Brain microvascular endothelial cell (primary cell): ENCODE results near the gene PDGFD.
A peak's percentile ranks its signal among the peaks of the same experiment; 100 is the strongest.

Experiments used
- DNase-seq: peaks from one replicate; pipeline ENCODE4 v3.0.0-alpha.2; 2020
- H3K27ac ChIP-seq: fragments of 250-450 bp; sonication (Bioruptor Pico); 2 replicates; pipeline ENCODE4 v1.5.1; 2020; ENCODE audit warnings: mild to moderate bottlenecking, moderate library complexity
- H3K27me3 ChIP-seq: fragments of 250-450 bp; sonication (Bioruptor Pico); replicated peaks from 2 replicates; pipeline ENCODE4 v1.5.1; 2020; ENCODE audit warnings: mild to moderate bottlenecking
- H3K36me3 ChIP-seq: fragments of 250-450 bp; sonication (Bioruptor Pico); replicated peaks from 2 replicates; pipeline ENCODE4 v1.5.1; 2020; ENCODE audit warnings: mild to moderate bottlenecking
- H3K4me3 ChIP-seq: 2 replicates; pipeline ENCODE4 v1.5.1; 2011; ENCODE audit warnings: low read depth, mild to moderate bottlenecking, control low read depth, low read length, moderate library complexity
- CTCF ChIP-seq: IDR thresholded peaks from 2 replicates; pipeline ENCODE4 v1.5.1; 2011; ENCODE audit warnings: low read depth, mild to moderate bottlenecking, moderate library complexity, low read length, control low read depth, inconsistent platforms; ENCODE audit errors: missing control alignments
- in situ Hi-C: cut with HindIII; loops from 2 replicates; pipeline ENCODE4 v1.10.0; 2017; ENCODE audit warnings: low sequenced_read_pairs, low pct_ligation_motif_present

Gene PDGFD

GRCh38 chr11:103892603-103893002, 271.3 kb downstream of the PDGFD start:
- TF ChIP-seq CTCF, result no peak
- no peaks in the 10 kb centered on the region for H3K27me3 ChIP-seq
- H3K27ac ChIP-seq, result no peak overlapping the region
- H3K36me3 ChIP-seq, result no peaks in the 10 kb centered on the region
- in situ Hi-C loops, result no loop called here
- H3K4me3 ChIP-seq, result no peak overlapping the region
- DNase-seq, result peak; percentile 81

GRCh38 chr11:103890654-103891053, 273.3 kb downstream of the PDGFD start:
- H3K36me3 ChIP-seq, result no peaks in the 10 kb centered on the region
- no peak for DNase-seq
- no peak overlapping the region for H3K27ac ChIP-seq
- no peaks in the 10 kb centered on the region for H3K27me3 ChIP-seq
- no peak for TF ChIP-seq CTCF
- in situ Hi-C loops, result no loop called here
- H3K4me3 ChIP-seq, result no peak overlapping the region

GRCh38 chr11:103889679-103890078, 274.3 kb downstream of the PDGFD start:
- DNase-seq, result no peak
- Histone ChIP-seq H3K27ac (no peak overlapping the region), H3K4me3 (no peak overlapping the region), H3K36me3 (no peaks in the 10 kb centered on the region), H3K27me3 (no peaks in the 10 kb centered on the region)
- in situ Hi-C loops, result no loop called here
- no peak for TF ChIP-seq CTCF

- Histone ChIP-seq H3K27ac (no peak overlapping the region), H3K4me3 (no peak overlapping the region), H3K36me3 (no peaks in the 10 kb centered on the region), H3K27me3 (no peaks in the 10 kb centered on the region)
- DNase-seq, result no peak
- TF ChIP-seq CTCF, result no peak
- in situ Hi-C loops, result no loop called here
These were observed 275.4 kb downstream of the PDGFD start for GRCh38 chr11:103888541-103888951.

GRCh38 chr11:103887001-103887658, 276.8 kb downstream of the PDGFD start:
- Histone ChIP-seq H3K27me3 (no peaks in the 10 kb centered on the region), H3K36me3 (no peaks in the 10 kb centered on the region), H3K4me3 (no peak overlapping the region), H3K27ac (no peak overlapping the region)
- no peak for TF ChIP-seq CTCF
- in situ Hi-C loops, result no loop called here
- DNase-seq, result no peak

GRCh38 chr11:103883856-103884255, 280.1 kb downstream of the PDGFD start:
- H3K4me3 ChIP-seq, result no peak overlapping the region
- no peak overlapping the region for H3K27ac ChIP-seq
- in situ Hi-C loops, result no loop called here
- no peak for DNase-seq
- TF ChIP-seq CTCF, result no peak
- H3K36me3 ChIP-seq, result no peaks in the 10 kb centered on the region
- no peaks in the 10 kb centered on the region for H3K27me3 ChIP-seq
